Tibial artery (tissue), 4 donors: ENCODE data around the gene ADRB1.

Source experiments
- DNase-seq, 2 donors: peaks; one replicate each; pipeline ENCODE4 v3.0.0-alpha.2; 2019
- H3K27ac ChIP-seq, 2 donors: fragments of 200-600 bp; sonication (generic) in 1 of 2; 1 replicate in 1 of 2; 2 replicates in 1 of 2; pipeline ENCODE4 v1.5.1; 2018 to 2019; ENCODE audit warnings: mild to moderate bottlenecking in 1 of 2
- H3K27me3 ChIP-seq, 2 donors: fragments of 200-600 bp; sonication (generic) in 1 of 2; one replicate each; pipeline versions ENCODE4 v1.5.1 to v1.6.0; 2016 to 2019
- H3K36me3 ChIP-seq, 3 donors: fragments of 200-600 bp; sonication (generic) in 2 of 3; one replicate each; pipeline ENCODE4 v1.5.1; 2016 to 2019; ENCODE audit warnings: mild to moderate bottlenecking in 2 of 3
- H3K4me1 ChIP-seq, 4 donors: fragments of 200-600 bp; sonication (generic) in 2 of 4; 1 replicate in 3 of 4; 2 replicates in 1 of 4; pipeline ENCODE4 v1.5.1; 2016 to 2019
- H3K4me3 ChIP-seq, 2 donors: fragments of 200-600 bp; sonication (generic) in 1 of 2; 1 replicate in 1 of 2; 2 replicates in 1 of 2; pipeline ENCODE4 v1.5.1; 2018 to 2019; ENCODE audit warnings: mild to moderate bottlenecking in 2 of 2
- H3K9me3 ChIP-seq, 3 donors: fragments of 200-600 bp; sonication (generic) in 1 of 3; one replicate each; pipeline ENCODE4 v1.5.1; 2016 to 2019
- intact Hi-C: fragments of 100-400 bp; cut with DNase I; formaldehyde crosslinking; loops from one replicate; pipeline ENCODE4 v1.15.0; 2023; ENCODE audit warnings: low total_unique reads
- TF ChIP-seq, protein P1 (sequence below), 2 experiments: fragments of 200-600 bp in 1 of 2; fragments of 450-650 bp in 1 of 2; IDR thresholded peaks; one replicate each; pipeline ENCODE4 v1.5.1; 2017 to 2019; ENCODE audit warnings: antibody characterized with exemption in 2 of 2, mild to moderate bottlenecking in 1 of 2, moderate library complexity in 1 of 2

The ADRB1 gene

DNA sequence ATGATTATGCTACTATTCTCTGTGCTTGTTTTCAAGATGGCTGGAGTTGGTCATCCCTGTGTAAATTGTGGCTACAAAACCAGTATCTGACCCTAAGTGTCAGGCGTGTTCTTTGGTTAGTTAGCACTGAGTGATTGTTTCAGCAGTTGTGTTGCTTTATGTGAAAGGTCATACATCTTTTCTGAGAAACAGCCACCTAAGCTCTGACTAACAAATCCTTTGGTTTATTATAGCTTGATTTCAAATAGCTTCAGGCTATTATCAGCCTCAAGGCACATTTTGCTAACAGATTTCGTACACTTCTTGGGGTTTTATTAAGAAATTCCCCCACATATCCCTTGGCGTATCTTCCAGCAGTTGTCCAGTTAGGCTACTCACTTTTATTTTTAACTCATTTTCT is 4.8 kb upstream of the ADRB1 start:
- DNase-seq = no peak
- Histone ChIP-seq H3K4me1 (peaks cover 0 to 12% (median 10%) of the 10 kb centered on the region in 4 donors), H3K9me3 (no peaks in the 10 kb centered on the region), H3K36me3 (no peaks in the 10 kb centered on the region), H3K4me3 (no peak overlapping the region), H3K27me3 (peaks cover 0 to 31% of the 10 kb centered on the region in 2 donors), H3K27ac (no peak overlapping the region)
- intact Hi-C loops = no loop called here
- TF ChIP-seq, protein P1, sequence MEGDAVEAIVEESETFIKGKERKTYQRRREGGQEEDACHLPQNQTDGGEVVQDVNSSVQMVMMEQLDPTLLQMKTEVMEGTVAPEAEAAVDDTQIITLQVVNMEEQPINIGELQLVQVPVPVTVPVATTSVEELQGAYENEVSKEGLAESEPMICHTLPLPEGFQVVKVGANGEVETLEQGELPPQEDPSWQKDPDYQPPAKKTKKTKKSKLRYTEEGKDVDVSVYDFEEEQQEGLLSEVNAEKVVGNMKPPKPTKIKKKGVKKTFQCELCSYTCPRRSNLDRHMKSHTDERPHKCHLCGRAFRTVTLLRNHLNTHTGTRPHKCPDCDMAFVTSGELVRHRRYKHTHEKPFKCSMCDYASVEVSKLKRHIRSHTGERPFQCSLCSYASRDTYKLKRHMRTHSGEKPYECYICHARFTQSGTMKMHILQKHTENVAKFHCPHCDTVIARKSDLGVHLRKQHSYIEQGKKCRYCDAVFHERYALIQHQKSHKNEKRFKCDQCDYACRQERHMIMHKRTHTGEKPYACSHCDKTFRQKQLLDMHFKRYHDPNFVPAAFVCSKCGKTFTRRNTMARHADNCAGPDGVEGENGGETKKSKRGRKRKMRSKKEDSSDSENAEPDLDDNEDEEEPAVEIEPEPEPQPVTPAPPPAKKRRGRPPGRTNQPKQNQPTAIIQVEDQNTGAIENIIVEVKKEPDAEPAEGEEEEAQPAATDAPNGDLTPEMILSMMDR (IDR thresholded peaks at IDR 0.05) = no peak

DNA sequence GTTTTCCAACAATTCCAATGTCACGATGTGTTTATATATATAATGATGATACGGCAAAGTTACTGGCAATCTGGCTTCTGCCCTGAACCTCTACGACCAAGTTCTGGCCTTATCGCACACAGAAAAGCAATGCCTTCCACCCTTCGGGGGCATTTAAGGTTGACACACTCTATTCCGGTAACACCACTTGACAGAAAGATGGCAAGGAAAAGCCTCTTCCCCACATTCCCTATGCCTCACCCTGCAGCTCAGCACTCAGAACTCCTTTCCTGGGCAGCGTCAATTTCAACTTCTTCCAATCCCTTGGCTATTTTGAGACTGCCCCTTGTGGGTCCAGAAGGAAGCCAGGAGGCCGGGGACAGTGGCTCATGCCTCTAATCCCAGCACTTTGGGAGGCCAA is 2.5 kb upstream of the ADRB1 start:
- peaks cover 0 to 53% of the 10 kb centered on the region in 2 donors for H3K27me3 ChIP-seq
- TF ChIP-seq, protein P1 (IDR thresholded peaks at IDR 0.05) = no peak

DNA sequence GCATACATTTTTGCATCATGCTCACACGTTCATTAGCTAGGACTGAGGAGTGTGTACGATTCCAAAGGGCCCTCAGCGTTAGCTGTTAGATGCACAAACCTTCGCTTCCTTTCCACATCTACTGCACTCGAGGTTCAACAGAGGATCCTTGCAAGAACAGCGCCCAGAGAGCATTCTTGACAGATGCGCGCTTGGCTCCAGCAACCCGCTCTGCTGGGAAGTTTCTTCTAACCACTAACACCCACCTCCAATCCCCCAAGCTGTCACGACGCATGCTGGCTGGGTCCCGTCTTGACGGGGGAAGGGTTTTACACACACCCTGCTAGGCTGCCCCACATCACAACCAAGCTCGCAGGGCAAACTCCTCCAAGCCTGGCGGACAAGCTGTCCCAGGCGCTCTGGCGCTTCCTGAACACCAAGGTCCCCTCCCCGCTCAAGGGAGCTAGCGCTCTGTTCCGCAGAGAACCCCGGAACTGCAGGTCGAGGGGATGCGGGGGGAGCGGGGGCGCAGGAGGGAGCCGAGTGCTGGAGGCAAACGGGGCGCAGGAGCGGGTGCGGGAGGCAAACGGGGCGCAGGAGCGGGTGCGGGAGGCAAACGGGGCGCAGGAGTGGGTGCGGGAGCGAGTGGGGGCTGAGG is 653 bp upstream of the ADRB1 start:
- Histone ChIP-seq H3K27me3 (peaks cover 0 to 56% of the 10 kb centered on the region in 2 donors), H3K4me3 (peak overlapping the region; percentile 36 to 48), H3K9me3 (no peaks in the 10 kb centered on the region), H3K36me3 (no peaks in the 10 kb centered on the region), H3K4me1 (peaks cover 0 to 26% (median 16%) of the 10 kb centered on the region in 4 donors), H3K27ac (no peak overlapping the region)
- DNase-seq = no peak
- TF ChIP-seq, protein P1 (IDR thresholded peaks at IDR 0.05) = no peak
- intact Hi-C loops = no loop called here

More for the DNA sequence above, 2.5 kb upstream of the ADRB1 start:
- Histone ChIP-seq H3K36me3 (no peaks in the 10 kb centered on the region), H3K27ac (no peak overlapping the region), H3K9me3 (no peaks in the 10 kb centered on the region), H3K4me1 (peaks cover 0 to 26% (median 16%) of the 10 kb centered on the region in 4 donors), H3K4me3 (no peak overlapping the region)
- DNase-seq = no peak
- intact Hi-C loops = no loop called here

DNA sequence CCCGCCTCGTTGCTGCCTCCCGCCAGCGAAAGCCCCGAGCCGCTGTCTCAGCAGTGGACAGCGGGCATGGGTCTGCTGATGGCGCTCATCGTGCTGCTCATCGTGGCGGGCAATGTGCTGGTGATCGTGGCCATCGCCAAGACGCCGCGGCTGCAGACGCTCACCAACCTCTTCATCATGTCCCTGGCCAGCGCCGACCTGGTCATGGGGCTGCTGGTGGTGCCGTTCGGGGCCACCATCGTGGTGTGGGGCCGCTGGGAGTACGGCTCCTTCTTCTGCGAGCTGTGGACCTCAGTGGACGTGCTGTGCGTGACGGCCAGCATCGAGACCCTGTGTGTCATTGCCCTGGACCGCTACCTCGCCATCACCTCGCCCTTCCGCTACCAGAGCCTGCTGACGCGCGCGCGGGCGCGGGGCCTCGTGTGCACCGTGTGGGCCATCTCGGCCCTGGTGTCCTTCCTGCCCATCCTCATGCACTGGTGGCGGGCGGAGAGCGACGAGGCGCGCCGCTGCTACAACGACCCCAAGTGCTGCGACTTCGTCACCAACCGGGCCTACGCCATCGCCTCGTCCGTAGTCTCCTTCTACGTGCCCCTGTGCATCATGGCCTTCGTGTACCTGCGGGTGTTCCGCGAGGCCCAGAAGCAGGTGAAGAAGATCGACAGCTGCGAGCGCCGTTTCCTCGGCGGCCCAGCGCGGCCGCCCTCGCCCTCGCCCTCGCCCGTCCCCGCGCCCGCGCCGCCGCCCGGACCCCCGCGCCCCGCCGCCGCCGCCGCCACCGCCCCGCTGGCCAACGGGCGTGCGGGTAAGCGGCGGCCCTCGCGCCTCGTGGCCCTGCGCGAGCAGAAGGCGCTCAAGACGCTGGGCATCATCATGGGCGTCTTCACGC is 825 bp downstream of the ADRB1 start:
- no peak overlapping the region for H3K27ac ChIP-seq
- TF ChIP-seq, protein P1 (IDR thresholded peaks at IDR 0.05) = no peak
- H3K36me3 ChIP-seq = no peaks in the 10 kb centered on the region
- peaks cover 0 to 64% of the 10 kb centered on the region in 2 donors for H3K27me3 ChIP-seq
- intact Hi-C loops = no loop called here
- peak overlapping the region; percentile 36 to 48 for H3K4me3 ChIP-seq
- DNase-seq = no peak
- H3K9me3 ChIP-seq = no peaks in the 10 kb centered on the region
- H3K4me1 ChIP-seq = peaks cover 0 to 26% (median 16%) of the 10 kb centered on the region in 4 donors

DNA sequence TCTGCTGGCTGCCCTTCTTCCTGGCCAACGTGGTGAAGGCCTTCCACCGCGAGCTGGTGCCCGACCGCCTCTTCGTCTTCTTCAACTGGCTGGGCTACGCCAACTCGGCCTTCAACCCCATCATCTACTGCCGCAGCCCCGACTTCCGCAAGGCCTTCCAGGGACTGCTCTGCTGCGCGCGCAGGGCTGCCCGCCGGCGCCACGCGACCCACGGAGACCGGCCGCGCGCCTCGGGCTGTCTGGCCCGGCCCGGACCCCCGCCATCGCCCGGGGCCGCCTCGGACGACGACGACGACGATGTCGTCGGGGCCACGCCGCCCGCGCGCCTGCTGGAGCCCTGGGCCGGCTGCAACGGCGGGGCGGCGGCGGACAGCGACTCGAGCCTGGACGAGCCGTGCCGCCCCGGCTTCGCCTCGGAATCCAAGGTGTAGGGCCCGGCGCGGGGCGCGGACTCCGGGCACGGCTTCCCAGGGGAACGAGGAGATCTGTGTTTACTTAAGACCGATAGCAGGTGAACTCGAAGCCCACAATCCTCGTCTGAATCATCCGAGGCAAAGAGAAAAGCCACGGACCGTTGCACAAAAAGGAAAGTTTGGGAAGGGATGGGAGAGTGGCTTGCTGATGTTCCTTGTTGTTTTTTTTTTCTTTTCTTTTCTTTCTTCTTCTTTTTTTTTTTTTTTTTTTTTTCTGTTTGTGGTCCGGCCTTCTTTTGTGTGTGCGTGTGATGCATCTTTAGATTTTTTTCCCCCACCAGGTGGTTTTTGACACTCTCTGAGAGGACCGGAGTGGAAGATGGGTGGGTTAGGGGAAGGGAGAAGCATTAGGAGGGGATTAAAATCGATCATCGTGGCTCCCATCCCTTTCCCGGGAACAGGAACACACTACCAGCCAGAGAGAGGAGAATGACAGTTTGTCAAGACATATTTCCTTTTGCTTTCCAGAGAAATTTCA is 1.7 kb downstream of the ADRB1 start:
- DNase-seq = no peak
- Histone ChIP-seq H3K36me3 (no peaks in the 10 kb centered on the region), H3K9me3 (no peaks in the 10 kb centered on the region), H3K4me3 (peak overlapping the region; percentile 11 to 17), H3K27ac (no peak overlapping the region), H3K4me1 (peaks cover 0 to 26% (median 16%) of the 10 kb centered on the region in 4 donors), H3K27me3 (peaks cover 0 to 72% of the 10 kb centered on the region in 2 donors)
- TF ChIP-seq, protein P1 (IDR thresholded peaks at IDR 0.05) = no peak
- intact Hi-C loops = no loop called here
